GM21723 (cell line): ENCODE data around the gene SOCS7.

Source experiments
- ATAC-seq: cut with Tn5 transposase; IDR thresholded peaks from one replicate; pipeline ENCODE4 v1.9.1; 2021; ENCODE audit warnings: mild to moderate bottlenecking, moderate library complexity; ENCODE audit not compliant: unreplicated experiment

SOCS7 gene

DNA sequence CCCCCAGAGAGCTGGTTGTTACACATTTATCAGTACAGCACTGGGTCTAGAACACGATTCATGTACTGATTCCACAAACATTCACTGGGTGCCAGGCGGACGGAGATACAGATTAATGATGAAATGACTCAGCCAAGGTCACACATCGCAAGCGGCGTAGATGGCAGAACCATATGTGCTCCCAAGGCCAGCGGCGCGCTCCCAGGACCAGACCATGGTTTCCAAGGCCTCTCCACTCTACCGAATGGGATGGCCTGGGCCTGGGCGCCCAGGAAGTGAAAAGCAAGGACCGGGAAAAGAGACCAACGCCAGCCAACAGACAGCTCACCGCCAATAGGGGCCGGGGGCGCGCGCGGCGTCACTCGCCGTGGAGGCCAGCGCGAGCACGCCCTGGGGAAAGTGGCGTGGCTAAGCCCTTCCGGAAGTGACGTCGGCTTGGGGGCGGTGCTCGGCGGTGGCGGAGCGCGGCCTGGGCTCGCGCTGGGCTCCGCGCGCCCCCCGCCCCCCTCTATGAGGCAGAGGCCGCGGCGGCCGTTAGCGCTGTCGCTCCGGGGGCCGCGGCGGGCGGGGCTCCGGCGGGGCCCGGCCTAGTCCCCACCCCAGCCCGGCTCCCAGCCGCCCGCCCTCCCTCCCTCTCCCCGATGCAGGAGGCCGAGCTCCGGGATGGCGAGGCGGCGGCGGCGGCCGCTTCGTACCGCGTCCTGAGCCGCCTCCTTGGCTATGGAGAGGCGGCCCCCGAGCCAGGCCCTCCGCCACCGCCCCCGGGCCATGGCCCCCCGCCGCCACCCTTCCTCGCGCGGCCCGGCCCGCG, at the start of gene SOCS7:
TSS of gene SOCS7 (plus strand) at position 433 of the 811 bp plus-strand sequence. CDS start at position 642, 209 bp downstream.
- peak; percentile 79 for ATAC-seq

DNA sequence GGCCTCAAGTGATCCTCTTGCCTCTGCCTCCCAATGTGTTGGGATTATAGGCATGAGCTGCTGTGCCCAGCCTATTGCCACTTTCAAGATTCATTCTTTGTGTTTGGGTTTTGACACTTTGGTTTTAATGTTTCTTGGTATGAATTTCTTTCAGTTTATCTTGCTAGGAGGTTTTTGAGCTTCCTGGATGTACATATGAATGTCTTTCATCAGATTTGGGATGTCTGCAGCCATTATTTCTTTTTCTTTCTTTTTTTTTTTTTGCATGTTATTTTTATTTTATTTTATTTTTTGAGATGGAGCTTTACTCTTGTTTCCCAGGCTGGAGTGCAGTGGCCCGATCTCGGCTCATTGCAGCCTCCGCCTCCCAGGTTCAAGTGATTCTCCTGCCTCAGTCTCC, 36.1 kb upstream of the SOCS7 start:
- no peak for ATAC-seq

GRCh38 chr17:38317081-38317480, 34.6 kb upstream of the SOCS7 start:
- ATAC-seq = no peak

GRCh38 chr17:38320482-38320881, 31.2 kb upstream of the SOCS7 start:
- no peak for ATAC-seq

- ATAC-seq = no peak
These were observed 29.4 kb upstream of the SOCS7 start for GRCh38 chr17:38322156-38322779.

DNA sequence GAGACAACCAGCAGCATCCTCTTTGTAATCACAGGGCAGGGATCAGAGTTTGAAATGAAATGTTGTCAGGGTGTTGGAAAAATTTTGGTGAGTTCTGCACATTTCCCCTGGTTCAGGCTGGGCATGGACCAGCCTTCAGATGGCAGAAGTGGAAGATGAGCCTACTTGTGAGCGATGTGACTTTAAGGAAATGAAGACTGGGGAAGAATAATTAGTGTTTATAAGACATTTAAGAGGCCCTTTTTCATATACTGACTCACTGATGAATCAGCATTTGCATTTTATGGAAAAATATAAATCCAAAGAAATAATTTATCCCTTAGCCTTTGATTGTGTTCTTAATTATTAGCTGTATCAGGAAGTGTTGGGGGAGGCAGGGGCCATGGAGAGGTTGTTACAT, 28.7 kb upstream of the SOCS7 start:
- no peak for ATAC-seq

DNA sequence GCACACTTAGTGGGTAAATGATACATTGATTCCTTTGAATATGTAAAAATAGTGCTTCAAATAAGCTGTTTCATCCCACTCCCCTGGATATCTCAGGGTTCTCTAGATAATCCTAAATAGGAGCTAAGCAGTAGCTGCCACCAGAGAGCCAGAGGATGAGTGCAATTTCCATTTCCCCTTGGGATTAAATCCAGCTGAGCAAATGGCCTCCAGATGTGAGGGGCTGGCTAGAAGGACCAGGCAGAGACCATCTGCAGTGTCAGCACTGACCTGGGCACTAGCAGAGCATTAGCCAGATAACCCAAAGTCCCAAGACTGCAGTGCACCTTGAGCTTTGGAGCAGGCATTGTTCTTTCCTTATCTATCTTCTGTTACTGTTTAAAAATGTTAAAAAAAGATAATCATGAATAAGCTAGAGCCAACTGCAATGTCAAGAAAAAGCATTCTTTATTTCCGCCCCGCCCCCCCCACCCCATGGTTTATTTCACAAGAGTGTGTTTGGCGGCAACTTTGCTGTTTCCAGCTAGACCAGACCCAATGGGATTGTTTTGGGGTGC, 27.4 kb upstream of the SOCS7 start:
- ATAC-seq = no peak

- ATAC-seq = no peak
These were observed 26.9 kb upstream of the SOCS7 start for GRCh38 chr17:38324772-38325171.

DNA sequence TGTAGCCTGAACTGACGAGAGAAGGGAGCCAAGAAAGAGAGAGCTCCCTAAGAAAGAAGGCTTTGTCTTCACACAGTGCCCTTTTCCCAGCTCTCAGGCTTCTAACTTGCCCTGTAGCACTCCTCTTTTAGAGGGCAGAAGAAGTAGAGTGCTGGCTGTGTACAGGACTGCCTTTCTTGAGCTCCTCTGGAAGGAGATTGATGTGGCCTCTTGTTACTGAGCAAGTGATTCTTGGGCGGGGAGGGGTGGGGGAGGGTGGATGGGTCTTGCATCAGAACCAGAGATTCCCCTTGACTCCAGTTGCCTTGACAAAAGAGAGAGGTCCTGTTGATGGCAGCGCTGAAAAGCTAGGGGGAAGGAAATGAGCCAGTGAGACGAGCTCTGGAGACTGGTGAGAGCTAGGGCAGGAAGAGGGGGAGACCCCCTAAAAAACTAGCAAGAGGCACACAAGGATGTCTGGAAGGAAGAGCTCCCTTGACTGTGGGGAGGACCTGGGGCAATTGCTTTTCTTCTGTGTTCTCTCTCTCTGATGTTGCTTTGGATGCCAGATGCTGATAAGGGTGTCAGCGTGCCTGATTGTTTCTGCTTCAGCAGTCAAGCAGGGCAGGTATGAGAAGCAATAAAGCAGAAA, 26.3 kb upstream of the SOCS7 start:
- ATAC-seq = no peak

- ATAC-seq = no peak
These were observed 24.4 kb upstream of the SOCS7 start for GRCh38 chr17:38326996-38327792.

- ATAC-seq = no peak
These were observed 23.7 kb upstream of the SOCS7 start for GRCh38 chr17:38327936-38328335.

GRCh38 chr17:38328620-38329019, 23.0 kb upstream of the SOCS7 start:
- no peak for ATAC-seq

DNA sequence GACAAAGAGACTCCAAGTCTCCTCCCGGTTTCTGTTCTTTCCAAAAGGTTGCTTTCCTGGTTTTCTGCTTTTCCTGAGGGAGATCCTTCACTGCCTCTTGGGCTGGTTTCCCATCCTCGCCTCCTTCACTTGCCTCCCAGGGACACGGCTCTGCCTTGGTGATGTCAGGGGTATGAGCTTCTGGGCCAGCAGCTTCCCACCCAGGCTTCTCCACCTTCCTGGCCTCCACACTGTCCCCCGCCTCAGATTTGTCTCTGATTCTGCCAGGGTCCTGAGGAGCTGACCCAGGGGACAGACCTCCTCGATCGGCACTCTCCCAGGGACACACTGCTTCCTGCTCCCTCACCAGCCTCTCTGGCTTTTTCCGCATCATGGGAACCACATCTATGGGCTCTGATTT, 22.4 kb upstream of the SOCS7 start:
- no peak for ATAC-seq

DNA sequence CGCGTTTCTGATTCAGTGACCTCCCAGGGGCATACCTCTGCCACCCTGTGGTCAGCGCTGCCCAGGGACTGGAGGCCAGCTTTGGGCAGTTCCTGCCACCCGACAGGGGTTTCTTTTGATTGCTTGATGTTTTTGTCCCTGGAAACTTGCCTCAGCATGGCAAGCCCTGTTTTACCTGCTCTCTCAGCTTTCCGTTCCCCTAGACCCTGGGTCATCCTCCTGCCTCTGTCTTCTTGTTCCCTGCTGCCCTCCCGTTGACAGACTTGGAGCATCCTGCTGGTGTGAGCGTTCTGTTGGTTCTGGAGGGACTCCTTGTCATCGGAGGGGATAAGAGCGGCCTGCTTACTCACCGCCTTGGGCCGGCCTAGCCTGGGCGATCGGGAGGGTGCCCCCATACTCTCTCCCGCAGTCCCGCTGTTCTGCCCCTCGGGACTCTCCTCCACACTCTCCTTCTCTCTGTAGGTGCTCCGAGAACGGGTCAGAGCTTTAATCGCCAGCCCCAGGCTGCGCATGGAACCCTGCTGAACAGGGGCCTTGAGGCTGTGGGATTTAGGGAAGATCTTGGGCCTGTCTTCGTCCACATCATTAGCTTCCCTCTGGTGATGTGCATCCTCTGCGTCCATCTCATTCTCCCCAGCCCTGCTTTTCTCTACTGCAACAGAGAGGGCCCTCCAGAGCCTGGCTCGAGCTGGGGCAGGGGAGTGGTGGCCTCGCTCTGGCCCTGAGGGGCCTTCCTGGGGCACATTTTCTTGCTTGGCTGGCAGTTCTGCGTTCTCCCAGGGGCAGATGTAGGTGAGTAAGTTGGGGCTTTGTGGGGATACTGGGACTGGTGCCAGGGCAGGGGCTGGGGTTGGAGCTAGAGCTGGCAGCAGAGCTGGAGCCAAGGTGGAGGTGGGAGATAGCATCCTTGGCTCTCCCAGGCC, 21.6 kb upstream of the SOCS7 start:
- no peak for ATAC-seq

DNA sequence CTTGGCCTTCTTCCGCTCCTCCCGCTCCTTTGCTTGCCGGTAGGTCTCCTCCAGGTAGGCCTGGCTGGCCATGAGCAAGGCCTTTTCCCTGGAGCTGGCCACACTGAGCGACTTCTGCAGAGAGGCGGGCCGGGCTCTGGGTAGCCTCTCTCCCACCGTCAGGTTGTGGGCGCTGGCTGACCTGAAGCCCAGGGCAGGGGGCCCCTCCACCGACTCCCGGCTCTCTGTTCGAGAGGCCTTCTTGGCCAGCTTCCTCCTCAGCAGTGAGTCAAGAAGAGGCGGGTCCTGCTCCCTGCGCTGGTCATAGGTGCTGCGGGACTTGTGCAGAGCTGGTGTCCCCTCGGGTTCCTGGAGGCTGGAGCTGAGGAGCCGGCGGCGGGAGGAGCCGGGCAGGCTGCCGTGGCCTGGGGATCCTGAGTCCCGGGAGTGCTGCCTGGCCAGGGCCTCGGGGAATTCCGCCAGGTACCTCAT, 20.7 kb upstream of the SOCS7 start:
- no peak for ATAC-seq

GRCh38 chr17:38332735-38333134, 18.9 kb upstream of the SOCS7 start:
- no peak for ATAC-seq

- no peak for ATAC-seq
These were observed 17.9 kb upstream of the SOCS7 start for GRCh38 chr17:38333635-38334295.

DNA sequence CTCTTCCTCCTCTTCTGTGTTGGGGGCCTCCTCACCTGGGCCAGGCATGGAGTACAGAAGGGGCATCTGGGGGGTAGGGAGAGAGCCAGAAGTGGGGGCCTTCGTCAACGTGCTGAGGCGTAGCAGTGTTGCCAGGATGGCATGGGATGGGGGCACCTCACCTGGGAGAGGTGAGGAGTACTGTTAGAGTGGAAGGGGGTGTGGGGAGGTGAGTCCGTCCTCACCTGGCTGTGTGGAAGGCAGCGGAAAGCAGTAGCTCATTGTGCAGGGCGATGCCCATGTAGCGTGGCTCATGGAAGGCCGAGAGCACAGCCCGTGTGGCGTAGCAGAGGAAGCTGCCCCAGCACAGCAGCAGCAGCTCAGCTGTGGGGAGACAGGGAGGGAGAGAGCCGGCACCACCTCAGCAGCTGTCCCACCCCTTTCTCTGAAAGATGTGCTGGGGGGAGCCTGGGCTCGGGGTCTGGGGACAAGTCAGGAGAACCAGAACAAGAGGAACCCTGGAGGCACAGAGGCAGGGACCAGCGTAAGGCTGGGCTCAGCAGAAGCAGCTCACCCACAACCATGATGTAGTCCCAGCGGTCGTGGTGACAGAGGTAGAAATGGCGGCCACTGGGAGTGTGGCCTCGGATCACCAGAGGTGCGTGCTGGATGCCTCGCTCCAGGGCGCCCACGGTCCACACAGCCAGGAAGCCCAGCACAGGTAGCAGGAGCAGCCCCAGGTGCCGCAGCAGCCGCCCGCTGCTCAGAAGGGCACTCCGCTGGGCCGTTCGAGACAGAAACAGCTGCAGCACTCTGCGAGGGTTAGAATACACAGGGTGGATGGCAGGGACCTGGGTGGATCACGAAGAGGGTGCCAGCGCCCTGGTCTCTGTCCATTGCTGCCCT, 16.9 kb upstream of the SOCS7 start:
- ATAC-seq = no peak
